ENCODE measurements around the gene TBC1D8.

The TBC1D8 gene

GRCh38 chr2:101089419-101089818, 61.8 kb downstream of the TBC1D8 start:
- no peak for ATAC-seq
- TF ChIP-seq CREB5 (CRISPR knock-in tag; IDR thresholded peaks at IDR 0.05; ENCODE audit: low read depth) (no peak), ZFP3 (CRISPR knock-in tag; IDR thresholded peaks at IDR 0.05) (no peak), TCF4 (CRISPR knock-in tag; IDR thresholded peaks at IDR 0.05; ENCODE audit: borderline replicate concordance) (no peak), POU6F1 (CRISPR knock-in tag; IDR thresholded peaks at IDR 0.05; ENCODE audit: borderline replicate concordance, low read depth) (no peak), OSR1 (CRISPR knock-in tag; IDR thresholded peaks at IDR 0.05) (no peak), RARB (CRISPR knock-in tag; IDR thresholded peaks at IDR 0.05) (no peak), ESRRG (CRISPR knock-in tag; IDR thresholded peaks at IDR 0.05) (no peak), ZNF565 (CRISPR knock-in tag; conservative IDR thresholded peaks at IDR 0.05; ENCODE audit: low read depth) (no peak), ZNF70 (CRISPR knock-in tag; IDR thresholded peaks at IDR 0.05) (no peak), ZFP30 (CRISPR knock-in tag; IDR thresholded peaks at IDR 0.05) (no peak), PPARA (CRISPR knock-in tag; IDR thresholded peaks at IDR 0.05; ENCODE audit: borderline replicate concordance) (no peak), TSHZ2 (CRISPR knock-in tag; IDR thresholded peaks at IDR 0.05) (no peak)

GRCh38 chr2:101087638-101088037, 63.5 kb downstream of the TBC1D8 start:
- ATAC-seq = no peak
- TF ChIP-seq ZNF70 (CRISPR knock-in tag; IDR thresholded peaks at IDR 0.05) = no peak
- no peak for TF ChIP-seq GLIS3 (CRISPR knock-in tag; IDR thresholded peaks at IDR 0.05)
- TF ChIP-seq OSR1 (CRISPR knock-in tag; IDR thresholded peaks at IDR 0.05) = no peak
- no peak for TF ChIP-seq SNAI2 (CRISPR knock-in tag; IDR thresholded peaks at IDR 0.05)
- TF ChIP-seq ZNF565 (CRISPR knock-in tag; conservative IDR thresholded peaks at IDR 0.05; ENCODE audit: low read depth) = no peak
- TF ChIP-seq ARNTL (CRISPR knock-in tag; IDR thresholded peaks at IDR 0.05; ENCODE audit: borderline replicate concordance, low read depth) = no peak
- no peak for TF ChIP-seq CSRNP3 (CRISPR knock-in tag; IDR thresholded peaks at IDR 0.05)
- TF ChIP-seq ZC3H10 (CRISPR knock-in tag; IDR thresholded peaks at IDR 0.05) = no peak
- TF ChIP-seq TSHZ2 (CRISPR knock-in tag; IDR thresholded peaks at IDR 0.05) = no peak
- no peak for TF ChIP-seq ZFP3 (CRISPR knock-in tag; IDR thresholded peaks at IDR 0.05)
- TF ChIP-seq ZFP30 (CRISPR knock-in tag; IDR thresholded peaks at IDR 0.05) = no peak
- no peak for TF ChIP-seq PATZ1 (CRISPR knock-in tag; IDR thresholded peaks at IDR 0.05; ENCODE audit: borderline replicate concordance)
- TF ChIP-seq ZNF8 (CRISPR knock-in tag; IDR thresholded peaks at IDR 0.05) = no peak
- TF ChIP-seq CSDC2 (CRISPR knock-in tag; IDR thresholded peaks at IDR 0.05) = no peak
- no peak for TF ChIP-seq PPARA (CRISPR knock-in tag; IDR thresholded peaks at IDR 0.05; ENCODE audit: borderline replicate concordance)
- no peak for TF ChIP-seq TCF4 (CRISPR knock-in tag; IDR thresholded peaks at IDR 0.05; ENCODE audit: borderline replicate concordance)
- TF ChIP-seq BACH2 (CRISPR knock-in tag; IDR thresholded peaks at IDR 0.05; ENCODE audit: borderline replicate concordance) = no peak
- TF ChIP-seq TOX (CRISPR knock-in tag; IDR thresholded peaks at IDR 0.05; ENCODE audit: borderline replicate concordance) = no peak

Measured in SK-N-SH treated with all-trans-retinoic acid at 6 μM for 48 hours (cell line).